HG03439 (cell line): Measurements from ENCODE around the gene NFATC3.

Experiments used
- ATAC-seq: cut with Tn5 transposase; IDR thresholded peaks from one replicate; pipeline ENCODE4 v1.9.1; 2021; ENCODE audit warnings: mild to moderate bottlenecking, moderate library complexity; ENCODE audit not compliant: unreplicated experiment

The NFATC3 gene

GRCh38 chr16:68229431-68230175 is 144.4 kb downstream of the NFATC3 start:
- no peak for ATAC-seq

DNA sequence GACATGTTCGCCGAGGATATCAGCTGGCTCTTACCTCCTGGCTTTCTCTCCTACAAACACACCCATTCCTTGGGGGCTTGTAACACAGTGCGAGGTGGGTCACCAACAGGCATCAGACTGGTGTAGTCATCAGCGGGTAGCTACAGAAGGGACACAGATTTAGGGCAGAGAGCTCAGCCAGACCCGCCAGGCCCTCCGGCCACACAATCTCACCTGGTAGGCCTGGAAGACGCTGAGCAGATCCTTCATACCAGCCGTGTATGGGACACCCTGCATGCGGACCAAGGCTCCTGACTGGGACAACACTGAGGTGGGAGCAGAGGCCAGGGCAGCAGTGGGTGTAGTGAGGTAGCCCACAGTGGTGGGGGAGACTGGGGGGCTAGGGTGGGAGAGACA is 145.0 kb downstream of the NFATC3 start:
- no peak for ATAC-seq

DNA sequence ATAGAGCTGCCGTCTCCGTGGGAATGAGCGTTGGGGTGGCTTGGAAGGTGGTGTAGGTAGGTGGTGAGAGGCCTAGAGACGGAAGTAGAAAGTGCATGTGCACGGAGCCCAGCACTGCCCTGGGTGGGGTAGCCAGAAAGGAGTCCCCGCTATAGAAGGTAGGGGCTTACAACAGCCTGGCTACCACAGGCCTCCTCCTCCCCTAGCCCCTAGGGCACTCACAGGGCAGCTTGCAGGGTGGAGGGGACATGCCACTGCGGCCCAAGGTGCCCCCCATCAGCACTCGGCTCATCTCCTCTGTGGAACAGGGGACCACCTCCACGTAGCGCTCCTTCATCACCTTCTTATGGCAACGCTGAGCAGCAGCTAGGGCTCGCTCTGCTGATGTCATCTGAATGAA is 145.8 kb downstream of the NFATC3 start:
- no peak for ATAC-seq

DNA sequence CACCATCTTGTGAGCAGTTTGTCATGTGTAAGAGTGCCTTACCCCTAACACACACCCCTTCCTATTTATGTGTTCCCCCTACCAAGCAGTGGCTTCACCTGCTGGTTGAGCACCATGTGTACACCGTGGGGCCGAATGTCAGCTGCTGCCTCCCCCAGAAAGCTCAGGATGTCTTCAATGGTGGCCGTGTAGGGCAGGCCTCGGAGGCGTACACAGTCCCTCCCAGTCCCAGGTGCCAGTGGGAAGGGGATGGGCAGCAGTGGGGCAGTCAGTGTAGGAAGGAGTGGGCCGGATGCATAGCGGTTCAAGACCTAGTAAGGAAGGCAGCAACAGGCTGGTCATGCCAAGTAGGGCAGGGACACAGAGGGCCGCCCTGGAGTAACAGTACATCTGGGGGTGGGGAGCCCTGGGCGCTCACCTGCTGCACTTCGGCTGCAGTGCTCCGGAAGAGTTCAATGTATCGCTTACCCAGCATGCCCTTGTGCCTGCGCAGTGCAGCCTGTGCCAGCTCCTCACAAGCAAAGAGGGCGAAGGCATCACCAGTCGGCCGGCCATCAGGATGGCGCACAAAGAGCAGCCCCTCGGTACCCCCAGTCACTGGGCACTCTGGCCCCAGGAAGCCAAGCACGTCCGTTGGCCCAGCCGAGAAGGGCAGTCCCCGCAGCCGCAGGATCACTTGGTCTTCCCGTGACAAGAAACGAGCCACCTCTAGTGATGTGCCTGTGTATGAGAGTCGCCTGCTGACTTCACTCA is 146.4 kb downstream of the NFATC3 start:
- ATAC-seq, result no peak

DNA sequence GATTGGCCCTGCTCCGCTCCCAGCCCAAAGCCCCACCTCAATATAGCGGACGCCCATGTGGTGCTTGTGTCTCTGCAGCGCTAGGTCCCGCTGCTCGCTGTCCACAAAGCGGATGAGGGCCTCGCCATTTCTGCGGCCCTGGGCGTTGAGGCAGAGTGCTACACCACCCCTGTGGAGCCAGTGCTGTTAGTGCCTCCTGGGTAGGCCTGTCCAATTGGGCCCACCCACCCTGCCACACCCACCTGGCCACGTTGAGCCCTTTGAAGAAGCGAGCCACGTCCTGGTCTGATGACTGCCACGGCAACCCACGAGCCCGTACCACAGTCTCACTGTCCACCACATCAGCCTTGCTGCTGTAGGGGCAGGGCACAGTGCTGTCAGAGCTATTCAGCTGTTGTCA is 147.2 kb downstream of the NFATC3 start:
- no peak for ATAC-seq

GRCh38 chr16:68233085-68233834 is 148.1 kb downstream of the NFATC3 start:
- ATAC-seq, result no peak

- ATAC-seq, result no peak
Observed at GRCh38 chr16:68233835-68234187, 148.6 kb downstream of the NFATC3 start.

DNA sequence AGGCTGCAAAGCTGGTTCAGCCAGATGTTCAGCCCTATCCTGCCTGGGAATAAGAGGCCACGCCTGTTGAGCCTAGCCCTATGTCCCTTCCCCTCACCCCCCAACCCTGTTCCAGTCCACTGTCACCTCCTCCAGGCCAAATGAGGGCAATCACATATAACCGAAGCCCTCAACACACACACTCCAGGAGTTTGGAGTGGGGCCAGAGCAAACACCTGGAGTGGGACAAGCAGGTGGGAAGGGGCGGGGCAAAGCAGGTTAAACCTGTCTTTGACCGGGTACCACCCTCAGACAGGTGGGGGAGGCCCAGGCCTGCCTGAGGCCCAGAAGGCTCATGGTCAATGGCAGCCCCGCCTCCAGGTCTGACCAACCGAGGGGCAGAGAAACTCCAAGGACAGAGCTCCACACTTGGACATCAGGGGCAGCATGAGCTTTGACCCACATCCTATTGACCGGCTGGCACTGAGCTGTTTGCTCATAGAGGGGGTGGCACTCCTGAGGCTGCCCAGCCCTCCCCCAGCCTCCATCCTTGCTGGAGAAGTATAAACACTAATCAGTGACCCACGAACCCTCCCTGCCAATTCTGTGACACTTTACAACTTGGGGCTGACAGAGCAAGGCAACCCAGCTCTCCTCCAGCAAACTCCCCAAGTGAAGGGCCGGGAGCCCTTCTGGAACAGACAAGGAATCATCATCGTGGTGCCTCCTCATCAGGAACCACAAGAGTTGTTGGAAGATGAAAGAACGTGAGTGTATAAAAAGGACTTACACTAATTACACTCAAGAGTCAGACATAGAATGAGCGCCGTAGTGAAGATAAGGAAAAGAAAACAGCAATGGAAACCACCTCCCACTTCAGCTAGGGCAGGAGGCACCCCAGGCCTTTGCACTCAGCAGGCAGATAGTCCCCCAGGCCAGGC is 149.3 kb downstream of the NFATC3 start:
- no peak for ATAC-seq

DNA sequence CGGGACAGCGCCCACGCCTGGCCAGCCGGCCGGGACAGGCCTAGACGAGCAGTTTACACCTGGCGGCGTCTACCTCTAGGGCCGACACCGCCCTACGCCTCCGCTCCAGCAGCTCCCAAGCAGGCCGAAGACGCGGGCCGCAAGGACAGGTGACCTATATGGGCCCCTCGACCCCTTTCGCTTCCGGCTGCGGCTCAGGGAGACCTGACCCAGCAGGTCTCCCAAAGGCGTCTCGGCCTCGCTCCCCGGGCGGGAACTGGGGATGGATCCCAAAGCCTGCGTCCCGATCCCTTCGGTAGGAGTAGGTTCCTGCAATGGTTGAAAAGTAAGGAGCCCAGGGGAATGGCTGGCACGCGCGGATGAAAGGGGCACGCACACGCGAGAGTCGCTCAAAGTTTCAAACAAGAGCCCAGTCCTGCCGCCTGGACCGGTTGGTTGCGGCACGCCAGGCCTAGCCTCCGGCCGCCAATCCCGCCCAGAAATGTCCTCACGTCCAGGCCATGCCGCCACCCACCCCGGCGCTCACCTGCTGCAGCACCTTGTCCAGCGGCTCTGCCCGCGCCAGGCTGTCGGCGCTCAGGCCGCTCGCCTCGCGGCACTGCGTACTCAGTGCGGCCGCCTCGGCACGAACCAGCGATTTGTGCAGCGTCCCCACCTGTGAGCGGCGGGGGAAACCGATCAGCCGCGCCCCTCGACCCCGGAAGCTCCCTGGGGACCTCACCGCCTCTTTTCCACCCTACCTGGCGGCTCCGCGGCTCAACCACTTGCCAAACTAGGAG is 150.1 kb downstream of the NFATC3 start:
- no peak for ATAC-seq

GRCh38 chr16:68235887-68236136 is 150.6 kb downstream of the NFATC3 start, which contains the start of gene ESRP2:
ESRP2 (minus strand) TSS chr16:68236127; CDS start chr16:68236045, 82 bp downstream.
- no peak for ATAC-seq

- no peak for ATAC-seq
Observed at GRCh38 chr16:68236137-68236825, 151.1 kb downstream of the NFATC3 start.

GRCh38 chr16:68236826-68237242 is 151.7 kb downstream of the NFATC3 start:
- no peak for ATAC-seq

DNA sequence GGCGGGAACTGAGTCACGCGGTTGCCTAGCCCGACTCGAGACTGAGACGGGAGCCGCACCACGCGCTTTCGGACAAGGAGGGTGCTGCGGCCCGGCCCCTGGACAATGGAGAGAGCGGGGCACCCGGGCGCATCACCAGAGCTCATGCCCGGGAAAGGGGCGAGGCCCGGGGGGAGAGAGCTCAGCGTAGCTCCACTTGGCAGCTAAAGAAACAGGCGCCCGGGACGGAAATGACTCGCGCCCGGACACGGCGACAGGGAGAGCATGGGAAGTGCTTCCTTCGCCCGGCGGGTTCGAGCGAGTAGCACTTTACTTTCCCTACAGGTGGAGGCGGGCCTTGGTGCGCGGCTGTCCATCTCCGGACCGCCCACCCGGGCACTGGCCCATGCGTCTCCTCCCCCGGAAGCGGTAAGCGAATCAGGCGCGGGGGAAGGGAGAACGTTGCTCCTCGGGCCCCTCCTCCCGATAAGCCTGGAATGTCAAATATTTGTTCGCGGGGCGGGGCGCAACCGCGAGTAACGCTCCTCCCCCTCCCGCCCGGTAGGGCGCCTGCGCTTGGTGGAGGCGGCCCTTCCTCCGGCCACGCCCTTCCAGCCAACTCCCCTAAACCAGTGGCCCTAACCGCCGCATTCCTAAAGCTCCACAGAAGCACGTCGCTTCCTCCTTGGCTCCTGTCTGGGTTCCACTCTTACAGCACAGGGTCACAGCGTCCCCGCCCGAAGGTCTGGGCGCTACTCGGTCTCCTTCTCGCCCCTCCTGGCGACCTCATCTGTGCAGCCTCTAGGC is 152.3 kb downstream of the NFATC3 start:
- peak; percentile 89 for ATAC-seq

DNA sequence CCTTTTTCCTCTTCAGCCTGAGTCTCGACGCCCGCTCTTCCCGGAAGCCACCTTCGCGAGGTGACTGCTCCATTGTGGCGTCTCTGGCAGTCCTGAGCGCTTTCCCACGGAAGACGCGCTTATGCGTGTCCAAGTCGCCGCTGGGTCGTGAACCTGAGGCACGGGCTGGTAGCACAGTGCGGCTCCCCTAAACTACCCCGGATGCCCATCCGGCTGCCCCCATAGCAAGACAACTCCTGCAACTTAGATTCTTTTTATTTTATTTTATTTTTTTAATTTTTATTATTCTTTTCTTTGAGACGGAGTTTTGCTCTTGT is 152.8 kb downstream of the NFATC3 start:
- ATAC-seq, result peak; percentile 4

GRCh38 chr16:68242085-68242484 is 156.9 kb downstream of the NFATC3 start:
- no peak for ATAC-seq

- ATAC-seq, result no peak
Observed at GRCh38 chr16:68242926-68243858, 158.0 kb downstream of the NFATC3 start.

- ATAC-seq, result no peak
Observed at GRCh38 chr16:68244481-68244902, 159.3 kb downstream of the NFATC3 start.
